K562 (cell line): ENCODE data around the gene PAFAH1B1. TPM values are rescaled to one million over a fixed set of nuclear protein-coding genes. Genes with fewer than 3 reads are reported as not detected.

ENCODE experiments used
- ATAC-seq: fragments of 200-7000 bp; cut with Tn5 transposase; 3 replicates; pipeline ENCODE4 v1.9.1; 2020; ENCODE audit warnings: moderate library complexity
- BruUV-seq: library from RNA; stranded (reverse); fragments of 400-500 nt; replicated peaks from 2 replicates; lab custom pipeline; 2021; lab: Mats Ljungman, UMichigan
- CTCF ChIA-PET: fragments of 300-600 bp; formaldehyde crosslinking; extraction: SDS; loops from one replicate; lab custom pipeline; 2021; ENCODE audit warnings: low intra/inter-chr PET ratio; lab: Yijun Ruan, JAX
- POLR2A ChIA-PET: fragments of 300-600, 350-650 bp; sonication (Branson Sonifier 250); formaldehyde crosslinking; extraction: SDS; loops from one replicate; lab custom pipeline; 2021; ENCODE audit warnings: antibody characterized with exemption, inconsistent platforms; lab: Yijun Ruan, JAX
- DNase-seq, 4 experiments: peaks; one replicate each; pipeline versions ENCODE4 v3.0.0 to v3.0.0-alpha.2; 2011 to 2018; ENCODE audit warnings: low spot score in 3 of 4, mixed read lengths in 3 of 4; ENCODE audit errors: extremely low read depth in 1 of 4
- FAIRE-seq: peaks from 2 replicates; lab custom pipeline; 2011; peaks lifted over from hg19 to GRCh38; lab: Jason Lieb, UNC
- H2AFZ ChIP-seq: 2 replicates; pipeline ENCODE4 v1.6.0; 2011; ENCODE audit warnings: low read depth, low read length, control low read depth, inconsistent platforms
- H3K27ac ChIP-seq: fragments of 200-600 bp; 3 replicates; pipeline ENCODE4 v1.8.0; 2011; ENCODE audit warnings: low read depth, mild to moderate bottlenecking, control low read depth, inconsistent platforms, low read length, moderate library complexity, mixed read lengths; ENCODE audit errors: extremely low read depth
- H3K27me3 ChIP-seq, 2 experiments: fragments of 300-600 bp in 1 of 2; 2 replicates in 1 of 2; 3 replicates in 1 of 2; pipeline versions ENCODE4 v1.6.0 to v1.8.0; 2011; ENCODE audit warnings: inconsistent platforms in 2 of 2, low read length in 2 of 2, mild to moderate bottlenecking in 1 of 2, mixed read lengths in 1 of 2, moderate library complexity in 1 of 2; ENCODE audit not compliant: control insufficient read depth in 2 of 2, insufficient read depth in 2 of 2
- H3K36me3 ChIP-seq: fragments of 300-600 bp; 3 replicates; pipeline ENCODE4 v1.8.0; 2011; ENCODE audit warnings: mild to moderate bottlenecking, low read length, inconsistent platforms; ENCODE audit not compliant: control insufficient read depth, insufficient read depth
- H3K4me1 ChIP-seq, 2 experiments: fragments of 200-600 bp in 1 of 2; replicated peaks in 1 of 2; 2 replicates in 1 of 2; 3 replicates in 1 of 2; pipeline versions ENCODE4 v1.5.1 to v1.8.0; 2011; ENCODE audit warnings: inconsistent platforms in 2 of 2, low read length in 2 of 2, mild to moderate bottlenecking in 1 of 2, mixed read lengths in 1 of 2, moderate library complexity in 1 of 2; ENCODE audit not compliant: control insufficient read depth in 2 of 2, insufficient read depth in 2 of 2
- H3K4me2 ChIP-seq: 2 replicates; pipeline ENCODE4 v1.6.1; 2011; ENCODE audit warnings: low read length, control low read depth, inconsistent platforms, mixed read lengths; ENCODE audit not compliant: insufficient read depth
- H3K4me3 ChIP-seq: fragments of 200-600 bp; sonication (generic), shearing (Covaris generic); 2 replicates; pipeline ENCODE4 v1.5.1; 2016; ENCODE audit warnings: control low read depth, inconsistent platforms
- H3K79me2 ChIP-seq: fragments of 200-600 bp; 3 replicates; pipeline ENCODE4 v1.8.0; 2011; ENCODE audit warnings: low read length, inconsistent platforms; ENCODE audit not compliant: control insufficient read depth, insufficient read depth
- H3K9ac ChIP-seq, 2 experiments: 2 replicates each; pipeline versions ENCODE4 v1.6.0 to v1.6.1; 2011; ENCODE audit warnings: low read depth in 2 of 2, low read length in 2 of 2, control low read depth in 1 of 2, inconsistent platforms in 1 of 2, mild to moderate bottlenecking in 1 of 2, mixed read lengths in 1 of 2; ENCODE audit not compliant: insufficient read depth in 1 of 2
- H3K9me1 ChIP-seq: one replicate; pipeline ENCODE4 v1.6.0; 2011; ENCODE audit warnings: inconsistent platforms, mild to moderate bottlenecking, low read length, moderate library complexity; ENCODE audit not compliant: control insufficient read depth, insufficient read depth
- H3K9me3 ChIP-seq: replicated peaks from 2 replicates; pipeline ENCODE4 v1.5.1; 2011; ENCODE audit warnings: low read depth, low read length, inconsistent platforms; ENCODE audit not compliant: control insufficient read depth, insufficient read depth
- H4K20me1 ChIP-seq: replicated peaks from 2 replicates; pipeline ENCODE4 v1.6.1; 2011; ENCODE audit warnings: low read length, inconsistent platforms, mixed read lengths; ENCODE audit not compliant: control insufficient read depth, insufficient read depth
- NFATC3 ChIP-seq: fragments of 450-650 bp; IDR thresholded peaks from 2 replicates; pipeline ENCODE4 v1.6.1; 2017; ENCODE audit warnings: mild to moderate bottlenecking
- POLR2G ChIP-seq: fragments of 200-400 bp; formaldehyde crosslinking; IDR thresholded peaks from 2 replicates; pipeline ENCODE4 v1.6.1; 2017; ENCODE audit warnings: low read depth, mild to moderate bottlenecking, antibody characterized with exemption, low read length, moderate library complexity
- RFX7 ChIP-seq: fragments of 250-450 bp; sonication (Bioruptor Pico); IDR thresholded peaks from 2 replicates; pipeline ENCODE4 v1.5.1; 2021; ENCODE audit warnings: mild to moderate bottlenecking
- WGBS: fragments of 100-300 bp; shearing (Covaris generic); methylation state at CpG from one replicate; pipeline ENCODE4 v1.1.6; 2016; ENCODE audit warnings: low coverage, mixed read lengths; ENCODE audit not compliant: insufficient coverage; ENCODE audit errors: missing lambda C conversion rate; 5-methylcytosine and 5-hydroxymethylcytosine counted together
- in situ Hi-C: fragments of 300-500 bp; cut with MboI; formaldehyde crosslinking; loops from 4 replicates; pipeline ENCODE4 v1.15.0; 2018; ENCODE audit warnings: inconsistent platforms, mixed read lengths
- intact Hi-C: fragments of 100-400 bp; cut with micrococcal nuclease; formaldehyde crosslinking; loops from 2 replicates; pipeline ENCODE4 v1.14.2; 2022
- polyA plus RNA-seq, 8 experiments: library from polyadenylated mRNA; depleted of rRNA in 4 of 8; stranded (reverse) in 5 of 8; unstranded in 3 of 8; fragments of >200 nt; fragmentation: Nextera tagmentation in 2 of 8; fragmentation: Illumina TruSeq in 1 of 8; extraction: Ambion mirVana in 2 of 8; extraction: Trizol in 1 of 8; gene quantifications; 2 replicates each; pipeline versions ENCODE4 v1.2.1 to v1.2.3, GENCODE V29; 2011 to 2014; ENCODE audit warnings: inconsistent platforms in 1 of 8, missing spikeins in 1 of 8
- total RNA-seq, 7 experiments: library from RNA; depleted of rRNA in 6 of 7; stranded (reverse); fragments of >200 nt in 6 of 7; fragmentation: Illumina TruSeq in 2 of 7; extraction: Trizol in 2 of 7; gene quantifications; 2 replicates each; pipeline versions ENCODE4 v1.2.1 to v1.2.3, GENCODE V29; 2011 to 2021; ENCODE audit warnings: low replicate concordance in 1 of 7

The PAFAH1B1 gene
- total and polyA plus RNA-seq, 9 of the 15 experiments (the other 6 are each of a cell fraction or from before 2014, with no cell fraction given): 23.3 to 66.4 (median 40.2) TPM

DNA sequence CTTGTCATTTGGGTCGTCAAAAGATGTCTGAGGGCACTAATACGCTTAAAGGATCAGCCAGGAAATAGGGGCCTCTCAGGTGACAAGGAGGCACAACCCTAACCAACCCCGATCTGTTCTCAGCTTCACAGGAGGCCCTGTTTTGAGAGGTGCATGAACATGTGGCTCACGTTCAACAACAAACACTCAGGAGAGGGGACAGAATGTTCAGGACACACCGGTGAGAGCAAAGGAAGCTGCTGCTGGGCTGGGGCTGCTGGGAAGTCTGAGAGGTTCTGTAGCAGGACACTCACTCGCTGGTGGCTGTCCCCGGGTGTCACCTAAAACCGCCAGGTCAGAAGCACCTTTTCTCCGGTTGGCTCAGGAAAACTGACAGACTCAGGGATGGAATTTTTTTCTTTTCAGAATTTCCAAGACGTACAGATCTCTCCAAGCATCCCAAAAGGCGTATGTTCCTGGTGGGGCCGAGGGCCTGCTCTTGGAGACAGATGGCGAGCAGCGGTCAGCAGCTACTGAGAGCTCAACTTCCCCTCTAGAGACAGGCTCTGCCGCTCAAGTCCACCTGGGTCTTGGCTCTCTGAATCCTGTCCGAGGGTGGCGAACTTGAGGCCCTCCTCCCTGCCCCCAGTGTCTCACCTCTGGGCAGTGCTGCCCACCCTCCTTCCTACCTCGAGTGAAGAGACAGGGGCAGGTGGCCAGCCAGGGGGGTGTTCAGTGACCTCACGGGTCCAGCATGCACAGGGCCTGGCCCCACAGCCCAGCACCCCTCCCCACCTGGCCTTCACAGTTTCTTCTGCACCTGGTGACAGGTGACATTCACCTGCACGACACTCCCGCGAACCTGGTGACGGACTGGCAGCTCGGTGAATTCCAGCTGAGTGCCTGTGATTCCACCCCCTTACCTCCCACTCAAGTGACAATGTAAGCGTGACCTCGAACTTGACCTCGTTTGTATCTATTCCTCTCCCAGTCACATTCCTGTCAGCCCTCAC lies 95.2 kb downstream of the PAFAH1B1 start:
- intact Hi-C loops (no loop called here), in situ Hi-C loops (no loop called here)
- Histone ChIP-seq H3K79me2 (no peaks in the 10 kb centered on the region), H3K9me1 (no peaks in the 10 kb centered on the region), H3K27ac (no peak overlapping the region), H4K20me1 (0 out of 2 replicates have a peak, but pooled peaks cover 3% of the 10 kb centered on the region), H2AFZ (no peak overlapping the region), H3K4me3 (no peak overlapping the region), H3K36me3 (peaks cover 45% of the 10 kb centered on the region; the same call in 1 of the 3 replicates), H3K4me1 (peaks cover 0 to 47% of the 10 kb centered on the region in 2 experiments; a peak in 2 of 5 replicates), H3K9ac (no peak overlapping the region; a peak in 1 of 4 replicates), H3K4me2 (no peak overlapping the region), H3K9me3 (no peaks in the 10 kb centered on the region), H3K27me3 (no peaks in the 10 kb centered on the region)
- TF ChIP-seq POLR2G (peak; percentile 37; the same call in 1 of the 2 replicates), RFX7 (CRISPR knock-in tag) (no peak), NFATC3 (no peak)
- BruUV-seq: no TSS peak
- no peak for FAIRE-seq
- CTCF ChIA-PET: no interaction called here
- peak in 1 of 4 experiments; percentile 4 for DNase-seq
- ATAC-seq: no peak
- 83% methylated on average over 13 of the region's 27 CpGs for WGBS
- POLR2A ChIA-PET: interaction anchor here (0.6 to 0.7 kb wide), 2 partner anchors 121 to 1045 kb away, joined by 3 read pairs; no protein-coding TSS in a partner anchor
